ENCODE measurements around the gene MAGI3.

GRCh38 chr1:113674591-113674990, 284.3 kb downstream of the MAGI3 start:
- TF ChIP-seq, protein P1, sequence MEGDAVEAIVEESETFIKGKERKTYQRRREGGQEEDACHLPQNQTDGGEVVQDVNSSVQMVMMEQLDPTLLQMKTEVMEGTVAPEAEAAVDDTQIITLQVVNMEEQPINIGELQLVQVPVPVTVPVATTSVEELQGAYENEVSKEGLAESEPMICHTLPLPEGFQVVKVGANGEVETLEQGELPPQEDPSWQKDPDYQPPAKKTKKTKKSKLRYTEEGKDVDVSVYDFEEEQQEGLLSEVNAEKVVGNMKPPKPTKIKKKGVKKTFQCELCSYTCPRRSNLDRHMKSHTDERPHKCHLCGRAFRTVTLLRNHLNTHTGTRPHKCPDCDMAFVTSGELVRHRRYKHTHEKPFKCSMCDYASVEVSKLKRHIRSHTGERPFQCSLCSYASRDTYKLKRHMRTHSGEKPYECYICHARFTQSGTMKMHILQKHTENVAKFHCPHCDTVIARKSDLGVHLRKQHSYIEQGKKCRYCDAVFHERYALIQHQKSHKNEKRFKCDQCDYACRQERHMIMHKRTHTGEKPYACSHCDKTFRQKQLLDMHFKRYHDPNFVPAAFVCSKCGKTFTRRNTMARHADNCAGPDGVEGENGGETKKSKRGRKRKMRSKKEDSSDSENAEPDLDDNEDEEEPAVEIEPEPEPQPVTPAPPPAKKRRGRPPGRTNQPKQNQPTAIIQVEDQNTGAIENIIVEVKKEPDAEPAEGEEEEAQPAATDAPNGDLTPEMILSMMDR (conservative IDR thresholded peaks at IDR 0.05; ENCODE audit: low read length): no peak
- no peak for TF ChIP-seq EZH2phosphoT487 (IDR thresholded peaks at IDR 0.05; ENCODE audit: borderline replicate concordance)

Measured in Loucy (cell line).